HFF-Myc (cell line): ENCODE data around the gene GREM1.

ENCODE experiments used
- DNase-seq: peaks from one replicate; pipeline ENCODE4 v3.0.0-alpha.2; 2011; ENCODE audit warnings: low read depth; ENCODE audit errors: extremely low read depth
- H3K4me3 ChIP-seq: replicated peaks from 2 replicates; pipeline ENCODE4 v1.5.1; 2011; ENCODE audit warnings: low read depth, mild to moderate bottlenecking, control low read depth, low read length
- TF ChIP-seq, protein P1 (sequence below): IDR thresholded peaks from 2 replicates; pipeline ENCODE4 v1.5.1; 2012; ENCODE audit warnings: mild to moderate bottlenecking, low read depth, low read length, control low read depth; ENCODE audit errors: missing control alignments

The GREM1 gene

DNA sequence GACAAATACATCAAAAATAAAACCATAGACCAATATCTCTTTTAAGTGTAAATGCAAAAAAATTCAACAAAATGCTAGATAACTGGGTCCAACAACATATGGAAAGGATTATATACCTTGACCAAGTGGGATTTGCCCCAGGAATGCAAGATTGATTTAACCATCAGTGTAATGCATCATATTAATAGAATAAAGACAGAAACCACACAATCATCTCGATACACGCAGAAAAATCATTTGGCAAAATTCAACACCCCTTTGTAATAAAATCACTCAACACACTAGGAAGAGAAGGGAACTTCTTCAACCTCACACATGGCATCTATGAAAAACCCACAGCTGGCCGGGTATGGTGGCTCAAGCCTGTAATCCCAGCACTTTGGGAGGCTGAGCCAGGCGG, 19.5 kb downstream of the GREM1 start:
- DNase-seq, result no peak
- TF ChIP-seq, protein P1, sequence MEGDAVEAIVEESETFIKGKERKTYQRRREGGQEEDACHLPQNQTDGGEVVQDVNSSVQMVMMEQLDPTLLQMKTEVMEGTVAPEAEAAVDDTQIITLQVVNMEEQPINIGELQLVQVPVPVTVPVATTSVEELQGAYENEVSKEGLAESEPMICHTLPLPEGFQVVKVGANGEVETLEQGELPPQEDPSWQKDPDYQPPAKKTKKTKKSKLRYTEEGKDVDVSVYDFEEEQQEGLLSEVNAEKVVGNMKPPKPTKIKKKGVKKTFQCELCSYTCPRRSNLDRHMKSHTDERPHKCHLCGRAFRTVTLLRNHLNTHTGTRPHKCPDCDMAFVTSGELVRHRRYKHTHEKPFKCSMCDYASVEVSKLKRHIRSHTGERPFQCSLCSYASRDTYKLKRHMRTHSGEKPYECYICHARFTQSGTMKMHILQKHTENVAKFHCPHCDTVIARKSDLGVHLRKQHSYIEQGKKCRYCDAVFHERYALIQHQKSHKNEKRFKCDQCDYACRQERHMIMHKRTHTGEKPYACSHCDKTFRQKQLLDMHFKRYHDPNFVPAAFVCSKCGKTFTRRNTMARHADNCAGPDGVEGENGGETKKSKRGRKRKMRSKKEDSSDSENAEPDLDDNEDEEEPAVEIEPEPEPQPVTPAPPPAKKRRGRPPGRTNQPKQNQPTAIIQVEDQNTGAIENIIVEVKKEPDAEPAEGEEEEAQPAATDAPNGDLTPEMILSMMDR, result no peak
- no peak overlapping the region for H3K4me3 ChIP-seq

GRCh38 chr15:32738666-32739065, 20.9 kb downstream of the GREM1 start:
- no peak for DNase-seq
- H3K4me3 ChIP-seq, result no peak overlapping the region
- TF ChIP-seq, protein P1, result no peak

DNA sequence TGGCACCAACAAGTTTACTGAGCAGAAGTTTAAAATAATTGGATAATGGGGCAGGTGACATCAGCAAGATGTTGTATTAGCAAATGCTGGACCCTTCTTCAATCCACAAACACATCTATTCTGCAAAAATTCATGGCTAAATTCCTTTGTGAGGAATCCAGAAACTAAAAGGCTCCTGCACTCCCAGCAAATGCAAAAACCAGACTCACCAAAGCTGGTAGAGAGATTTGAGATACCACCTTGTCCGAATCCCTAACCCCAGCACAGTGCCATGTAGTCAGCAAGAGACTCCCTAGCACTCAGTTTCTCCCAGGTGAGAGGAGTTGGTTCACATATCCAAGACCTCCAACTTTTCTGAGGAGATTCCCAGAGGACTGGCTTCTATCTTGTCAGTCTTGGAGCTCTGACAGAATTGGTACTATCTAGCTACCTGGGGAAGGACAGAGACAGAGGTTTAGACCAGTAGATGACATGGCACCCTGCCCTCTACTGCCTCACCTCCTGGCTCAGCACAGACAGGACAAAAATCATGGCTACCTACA, 21.8 kb downstream of the GREM1 start:
- no peak for DNase-seq
- no peak overlapping the region for H3K4me3 ChIP-seq
- TF ChIP-seq, protein P1, result no peak

- H3K4me3 ChIP-seq, result no peak overlapping the region
- DNase-seq, result no peak
- TF ChIP-seq, protein P1, result no peak
These were observed 25.8 kb downstream of the GREM1 start for GRCh38 chr15:32743411-32744140.

DNA sequence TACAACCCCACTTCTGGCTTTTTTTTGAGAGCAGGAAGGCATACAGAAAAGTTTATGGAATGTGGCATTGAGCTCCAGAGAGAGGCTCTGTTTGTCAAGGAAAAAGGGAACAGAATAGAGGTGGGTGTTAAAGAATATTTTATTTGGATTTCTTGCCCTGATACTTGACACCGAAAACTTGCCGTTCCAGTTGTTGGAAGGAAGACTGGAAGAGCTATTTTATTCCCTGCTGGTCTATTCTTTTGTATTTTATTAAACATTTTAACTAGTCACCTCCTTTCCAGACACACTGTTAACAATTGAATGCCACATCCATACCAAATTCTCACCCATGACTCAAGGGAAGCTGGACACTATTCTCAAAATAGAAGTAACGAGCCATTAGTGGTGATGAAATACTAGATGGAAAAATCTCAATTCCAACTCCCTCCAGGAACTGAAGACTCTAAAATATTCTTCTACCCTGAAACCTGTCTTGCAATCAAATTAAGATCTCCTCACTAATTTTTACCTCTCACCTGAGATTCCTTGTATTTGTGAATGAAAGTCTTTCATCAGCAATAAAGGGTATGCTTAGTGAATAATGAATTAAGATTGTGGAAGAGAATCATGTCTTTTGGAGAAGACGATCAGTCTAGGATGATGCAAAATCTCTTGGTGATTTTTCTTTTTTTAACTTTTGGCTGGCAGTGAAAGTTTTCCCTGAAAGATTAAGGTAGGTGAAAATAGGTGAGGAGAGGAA, 28.5 kb downstream of the GREM1 start:
- no peak overlapping the region for H3K4me3 ChIP-seq
- DNase-seq, result no peak
- TF ChIP-seq, protein P1, result no peak

DNA sequence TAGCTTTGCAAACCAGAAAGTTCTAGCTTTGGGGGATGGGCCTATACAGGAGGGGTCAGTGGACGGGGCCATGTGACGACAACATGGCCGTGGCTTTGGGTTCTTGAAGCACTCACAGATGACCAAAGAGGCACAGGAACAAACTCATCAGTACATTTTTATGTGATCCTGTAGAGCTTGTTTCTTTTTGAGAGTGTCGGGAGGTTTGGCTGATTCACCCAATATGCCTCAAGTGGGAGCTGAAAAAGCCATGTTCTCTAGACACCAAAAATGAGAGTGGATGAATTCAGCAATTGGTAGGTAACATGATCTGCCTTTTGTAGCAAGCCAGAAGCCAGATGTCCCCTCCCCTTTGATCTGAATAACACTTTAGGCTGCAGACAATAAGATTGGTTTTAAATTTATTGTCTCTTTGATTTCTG, 30.1 kb downstream of the GREM1 start:
- peak; percentile 10 for DNase-seq
- H3K4me3 ChIP-seq, result no peak overlapping the region
- TF ChIP-seq, protein P1, result no peak
